MM.1S (cell line): Measurements from ENCODE around the gene ANKS4B.

Experiments
- DNase-seq: peaks from one replicate; pipeline ENCODE4 v3.0.0-alpha.2; 2015
- H2AFZ ChIP-seq: fragments of 300-600 bp; sonication (generic); 2 replicates; pipeline ENCODE4 v1.6.0; 2016; ENCODE audit warnings: antibody characterized with exemption, low read length
- H3F3A ChIP-seq: fragments of 300-600 bp; sonication (generic); 2 replicates; pipeline ENCODE4 v1.6.1; 2016; ENCODE audit warnings: mild to moderate bottlenecking, antibody characterized with exemption, low read length, moderate library complexity, mixed read lengths; ENCODE audit not compliant: insufficient read depth
- H3K27ac ChIP-seq: fragments of 300-600 bp; sonication (generic); 2 replicates; pipeline ENCODE4 v1.5.1; 2016; ENCODE audit warnings: mild to moderate bottlenecking, low read length
- H3K27me3 ChIP-seq: fragments of 300-600 bp; sonication (generic); replicated peaks from 2 replicates; pipeline ENCODE4 v1.6.0; 2016; ENCODE audit warnings: low read length; ENCODE audit not compliant: insufficient read depth
- H3K36me3 ChIP-seq: fragments of 300-600 bp; sonication (generic); replicated peaks from 2 replicates; pipeline ENCODE4 v1.6.1; 2016; ENCODE audit warnings: mild to moderate bottlenecking, low read length, mixed read lengths; ENCODE audit not compliant: insufficient read depth
- H3K4me1 ChIP-seq: fragments of 300-600 bp; sonication (generic); 2 replicates; pipeline ENCODE4 v1.6.1; 2016; ENCODE audit warnings: low read length, mixed read lengths
- H3K4me2 ChIP-seq: fragments of 300-600 bp; sonication (generic); 2 replicates; pipeline ENCODE4 v1.6.0; 2016; ENCODE audit warnings: low read depth, low read length
- H3K4me3 ChIP-seq: fragments of 300-600 bp; sonication (generic); 2 replicates; pipeline ENCODE4 v1.5.1; 2016; ENCODE audit warnings: low read length, mixed read lengths
- H3K79me2 ChIP-seq: fragments of 300-600 bp; sonication (generic); 2 replicates; pipeline ENCODE4 v1.6.1; 2016; ENCODE audit warnings: mixed run types, low read length, mixed read lengths
- H3K9ac ChIP-seq: fragments of 300-600 bp; sonication (generic); 2 replicates; pipeline ENCODE4 v1.6.1; 2016; ENCODE audit warnings: low read length, mixed read lengths
- H3K9me2 ChIP-seq: fragments of 300-600 bp; sonication (generic); replicated peaks from 2 replicates; pipeline ENCODE4 v1.6.1; 2016; ENCODE audit warnings: mild to moderate bottlenecking, low read length, mixed read lengths; ENCODE audit not compliant: insufficient read depth
- H3K9me3 ChIP-seq: fragments of 300-600 bp; sonication (generic); replicated peaks from 2 replicates; pipeline ENCODE4 v1.6.1; 2016; ENCODE audit warnings: mild to moderate bottlenecking, low read length, mixed read lengths; ENCODE audit not compliant: insufficient read depth
- H4K20me1 ChIP-seq: fragments of 300-600 bp; sonication (generic); 2 replicates; pipeline ENCODE4 v1.6.1; 2016; ENCODE audit warnings: mild to moderate bottlenecking, low read length, moderate library complexity, mixed read lengths; ENCODE audit not compliant: insufficient read depth
- EZH2 ChIP-seq: fragments of 300-600 bp; sonication (generic); optimal IDR thresholded peaks from 2 replicates; pipeline ENCODE3; 2017; ENCODE audit warnings: low read depth, mild to moderate bottlenecking, antibody characterized with exemption, low read length, mixed read lengths
- EZH2phosphoT487 ChIP-seq: fragments of 300-600 bp; sonication (generic); IDR thresholded peaks from 2 replicates; pipeline ENCODE4 v1.6.1; 2018; ENCODE audit warnings: antibody characterized with exemption, low read length
- TF ChIP-seq, protein P1 (sequence below): fragments of 300-600 bp; sonication (generic); IDR thresholded peaks from 2 replicates; pipeline ENCODE4 v1.5.1; 2016; ENCODE audit warnings: antibody characterized with exemption, low read length, mixed read lengths

Gene ANKS4B

GRCh38 chr16:21217121-21217520, 16.4 kb upstream of the ANKS4B start:
- TF ChIP-seq EZH2 (no peak), EZH2phosphoT487 (no peak)
- TF ChIP-seq, protein P1, sequence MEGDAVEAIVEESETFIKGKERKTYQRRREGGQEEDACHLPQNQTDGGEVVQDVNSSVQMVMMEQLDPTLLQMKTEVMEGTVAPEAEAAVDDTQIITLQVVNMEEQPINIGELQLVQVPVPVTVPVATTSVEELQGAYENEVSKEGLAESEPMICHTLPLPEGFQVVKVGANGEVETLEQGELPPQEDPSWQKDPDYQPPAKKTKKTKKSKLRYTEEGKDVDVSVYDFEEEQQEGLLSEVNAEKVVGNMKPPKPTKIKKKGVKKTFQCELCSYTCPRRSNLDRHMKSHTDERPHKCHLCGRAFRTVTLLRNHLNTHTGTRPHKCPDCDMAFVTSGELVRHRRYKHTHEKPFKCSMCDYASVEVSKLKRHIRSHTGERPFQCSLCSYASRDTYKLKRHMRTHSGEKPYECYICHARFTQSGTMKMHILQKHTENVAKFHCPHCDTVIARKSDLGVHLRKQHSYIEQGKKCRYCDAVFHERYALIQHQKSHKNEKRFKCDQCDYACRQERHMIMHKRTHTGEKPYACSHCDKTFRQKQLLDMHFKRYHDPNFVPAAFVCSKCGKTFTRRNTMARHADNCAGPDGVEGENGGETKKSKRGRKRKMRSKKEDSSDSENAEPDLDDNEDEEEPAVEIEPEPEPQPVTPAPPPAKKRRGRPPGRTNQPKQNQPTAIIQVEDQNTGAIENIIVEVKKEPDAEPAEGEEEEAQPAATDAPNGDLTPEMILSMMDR = no peak
- Histone ChIP-seq H3K4me2 (no peak overlapping the region), H3K9ac (no peak overlapping the region), H3F3A (no peaks in the 10 kb centered on the region), H4K20me1 (no peaks in the 10 kb centered on the region), H3K4me1 (no peaks in the 10 kb centered on the region), H3K79me2 (no peaks in the 10 kb centered on the region), H3K27me3 (no peaks in the 10 kb centered on the region), H3K27ac (no peak overlapping the region), H3K9me2 (no peaks in the 10 kb centered on the region), H3K4me3 (no peak overlapping the region), H3K9me3 (no peaks in the 10 kb centered on the region), H3K36me3 (no peaks in the 10 kb centered on the region), H2AFZ (no peak overlapping the region)
- no peak for DNase-seq

DNA sequence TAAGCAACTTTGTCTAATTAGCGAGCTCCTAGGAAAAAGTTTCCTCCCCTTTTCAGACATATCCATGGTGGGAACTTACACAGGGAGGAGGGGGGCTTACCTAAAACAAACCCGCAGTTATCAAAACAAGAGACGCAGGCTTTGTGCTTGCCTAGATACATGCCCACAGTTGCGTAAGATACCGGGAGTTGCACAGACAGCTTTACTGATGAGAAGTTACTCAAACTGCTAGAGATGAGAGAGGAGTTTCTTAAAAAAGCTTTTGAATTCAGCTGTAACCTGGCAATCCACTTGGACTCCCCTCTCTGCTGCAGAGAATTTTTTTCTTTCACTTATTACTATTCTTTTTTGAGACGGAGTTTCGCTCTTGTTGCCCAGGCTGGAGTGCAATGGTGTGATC, 15.3 kb upstream of the ANKS4B start:
- Histone ChIP-seq H4K20me1 (no peaks in the 10 kb centered on the region), H3F3A (no peaks in the 10 kb centered on the region), H3K4me2 (no peak overlapping the region), H3K27me3 (no peaks in the 10 kb centered on the region), H3K27ac (no peak overlapping the region), H3K79me2 (no peaks in the 10 kb centered on the region), H3K9ac (no peak overlapping the region), H3K4me1 (no peaks in the 10 kb centered on the region), H3K36me3 (no peaks in the 10 kb centered on the region), H3K9me2 (no peaks in the 10 kb centered on the region), H3K9me3 (no peaks in the 10 kb centered on the region), H2AFZ (no peak overlapping the region), H3K4me3 (no peak overlapping the region)
- TF ChIP-seq EZH2phosphoT487 = no peak
- no peak for TF ChIP-seq EZH2
- TF ChIP-seq, protein P1 = no peak
- no peak for DNase-seq

- Histone ChIP-seq H3K27me3 (no peaks in the 10 kb centered on the region), H3K4me3 (no peak overlapping the region), H3F3A (no peaks in the 10 kb centered on the region), H3K9me3 (no peaks in the 10 kb centered on the region), H3K36me3 (no peaks in the 10 kb centered on the region), H3K4me2 (no peak overlapping the region), H3K9ac (no peak overlapping the region), H4K20me1 (no peaks in the 10 kb centered on the region), H2AFZ (no peak overlapping the region), H3K27ac (no peak overlapping the region), H3K4me1 (no peaks in the 10 kb centered on the region), H3K9me2 (no peaks in the 10 kb centered on the region), H3K79me2 (no peaks in the 10 kb centered on the region)
- TF ChIP-seq, protein P1 = no peak
- TF ChIP-seq EZH2 (no peak), EZH2phosphoT487 (no peak)
- no peak for DNase-seq
These were observed 13.9 kb upstream of the ANKS4B start for GRCh38 chr16:21219551-21219950.
